ENCODE results near the gene MRPS17. TPM values are rescaled to one million over a fixed set of nuclear protein-coding genes. Genes with fewer than 3 reads are reported as not detected.
A peak's percentile ranks its signal among the peaks of the same experiment; 100 is the strongest.

MRPS17 gene
- total RNA-seq, 1 donor from 2014 or later: 13.4 TPM

- peaks cover 10% of the 10 kb centered on the region for H3K4me1 Mint-ChIP-seq (ENCODE audit: low read depth, unreplicated experiment)
- H3K36me3 Mint-ChIP-seq (ENCODE audit: unreplicated experiment): peaks cover 7% of the 10 kb centered on the region
- peaks cover 18% of the 10 kb centered on the region for H3K27me3 Mint-ChIP-seq (ENCODE audit: unreplicated experiment)
Observed at GRCh38 chr7:55964261-55965099, 12.8 kb downstream of the MRPS17 start, which contains the start of gene NIPSNAP2. Gene NIPSNAP2 (plus strand): TSS chr7:55964585. CDS start chr7:55964610, 25 bp downstream.

DNA sequence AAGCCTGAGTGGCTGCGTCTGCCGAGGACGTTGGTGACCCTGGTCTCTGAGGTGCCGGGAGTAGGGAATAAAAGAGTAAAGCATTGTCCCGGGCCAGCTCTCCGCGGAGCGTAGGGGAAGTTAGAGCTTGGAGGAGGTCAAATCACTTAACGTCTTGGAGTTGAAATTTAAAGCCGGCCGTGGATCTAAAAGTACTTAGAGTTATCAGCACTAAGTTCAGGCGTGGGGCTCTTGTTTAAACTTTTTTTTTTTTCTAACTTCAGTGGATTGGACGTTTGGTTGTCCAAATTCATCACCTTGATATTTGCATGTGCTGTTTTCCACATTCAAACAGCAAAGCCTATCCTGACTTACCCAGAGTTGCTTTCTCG, 13.4 kb downstream of the MRPS17 start:
- H3K27me3 Mint-ChIP-seq (ENCODE audit: unreplicated experiment): peaks cover 18% of the 10 kb centered on the region
- peak overlapping the region; percentile 91 for H3K4me3 Mint-ChIP-seq (ENCODE audit: unreplicated experiment)
- DNase-seq: no peak
- peaks cover 7% of the 10 kb centered on the region for H3K36me3 Mint-ChIP-seq (ENCODE audit: unreplicated experiment)
- H3K9me3 Mint-ChIP-seq (ENCODE audit: unreplicated experiment): peaks cover 8% of the 10 kb centered on the region
- TF ChIP-seq, protein P1, sequence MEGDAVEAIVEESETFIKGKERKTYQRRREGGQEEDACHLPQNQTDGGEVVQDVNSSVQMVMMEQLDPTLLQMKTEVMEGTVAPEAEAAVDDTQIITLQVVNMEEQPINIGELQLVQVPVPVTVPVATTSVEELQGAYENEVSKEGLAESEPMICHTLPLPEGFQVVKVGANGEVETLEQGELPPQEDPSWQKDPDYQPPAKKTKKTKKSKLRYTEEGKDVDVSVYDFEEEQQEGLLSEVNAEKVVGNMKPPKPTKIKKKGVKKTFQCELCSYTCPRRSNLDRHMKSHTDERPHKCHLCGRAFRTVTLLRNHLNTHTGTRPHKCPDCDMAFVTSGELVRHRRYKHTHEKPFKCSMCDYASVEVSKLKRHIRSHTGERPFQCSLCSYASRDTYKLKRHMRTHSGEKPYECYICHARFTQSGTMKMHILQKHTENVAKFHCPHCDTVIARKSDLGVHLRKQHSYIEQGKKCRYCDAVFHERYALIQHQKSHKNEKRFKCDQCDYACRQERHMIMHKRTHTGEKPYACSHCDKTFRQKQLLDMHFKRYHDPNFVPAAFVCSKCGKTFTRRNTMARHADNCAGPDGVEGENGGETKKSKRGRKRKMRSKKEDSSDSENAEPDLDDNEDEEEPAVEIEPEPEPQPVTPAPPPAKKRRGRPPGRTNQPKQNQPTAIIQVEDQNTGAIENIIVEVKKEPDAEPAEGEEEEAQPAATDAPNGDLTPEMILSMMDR (IDR thresholded peaks at IDR 0.05; ENCODE audit: partially characterized antibody, unreplicated experiment): no peak
- peak overlapping the region; percentile 88 for H3K27ac Mint-ChIP-seq (ENCODE audit: unreplicated experiment)
- peaks cover 10% of the 10 kb centered on the region for H3K4me1 Mint-ChIP-seq (ENCODE audit: low read depth, unreplicated experiment)

More at GRCh38 chr7:55964261-55965099, 12.8 kb downstream of the MRPS17 start, which contains the start of gene NIPSNAP2:
- peak; percentile 79 for DNase-seq
- Mint-ChIP-seq H3K27ac (ENCODE audit: unreplicated experiment) (peak within 1 kb of the TSS; percentile 88), H3K4me3 (ENCODE audit: unreplicated experiment) (peak within 1 kb of the TSS; percentile 91), H3K9me3 (ENCODE audit: unreplicated experiment) (peaks cover 7% of the 10 kb centered on the region)
- TF ChIP-seq, protein P1 (IDR thresholded peaks at IDR 0.05; ENCODE audit: partially characterized antibody, unreplicated experiment): peak; percentile 67

DNA sequence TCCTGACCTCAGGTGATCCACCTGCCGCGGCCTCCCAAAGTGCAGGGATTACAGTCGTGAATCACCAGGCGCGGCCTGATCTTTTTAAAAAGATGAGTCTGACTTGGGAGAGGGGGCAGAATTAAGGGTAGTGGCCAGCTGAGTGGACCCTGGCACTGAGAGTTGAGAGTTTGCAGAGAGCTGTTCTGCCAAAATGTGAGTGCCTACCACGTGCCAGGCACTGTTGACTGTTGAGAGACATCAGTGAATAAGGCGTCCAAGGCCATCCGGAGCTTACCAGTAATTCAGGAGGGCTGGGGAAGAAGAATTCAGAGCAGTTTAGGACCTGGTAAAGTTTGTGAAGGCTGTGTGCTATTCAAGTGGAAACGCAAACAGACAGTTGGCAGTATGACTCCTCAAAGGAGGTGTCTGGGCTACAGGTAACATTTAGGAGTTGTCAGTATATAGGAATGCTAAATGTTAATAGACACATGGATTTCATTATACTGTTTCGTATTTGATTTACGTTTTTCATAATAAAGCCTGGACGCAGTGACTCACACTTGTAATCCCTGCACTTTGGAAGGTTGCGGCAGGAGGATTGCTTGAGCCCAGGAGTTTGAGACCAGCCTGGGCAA, 14.2 kb downstream of the MRPS17 start:
- H3K4me3 Mint-ChIP-seq (ENCODE audit: unreplicated experiment): peak overlapping the region; percentile 49
- peaks cover 10% of the 10 kb centered on the region for H3K4me1 Mint-ChIP-seq (ENCODE audit: low read depth, unreplicated experiment)
- peaks cover 7% of the 10 kb centered on the region for H3K36me3 Mint-ChIP-seq (ENCODE audit: unreplicated experiment)
- no peak overlapping the region for H3K27ac Mint-ChIP-seq (ENCODE audit: unreplicated experiment)
- TF ChIP-seq, protein P1 (IDR thresholded peaks at IDR 0.05; ENCODE audit: partially characterized antibody, unreplicated experiment): no peak
- H3K27me3 Mint-ChIP-seq (ENCODE audit: unreplicated experiment): peaks cover 18% of the 10 kb centered on the region
- peaks cover 8% of the 10 kb centered on the region for H3K9me3 Mint-ChIP-seq (ENCODE audit: unreplicated experiment)
- DNase-seq: no peak

GRCh38 chr7:55966851-55967250, 15.2 kb downstream of the MRPS17 start:
- Mint-ChIP-seq H3K4me1 (ENCODE audit: low read depth, unreplicated experiment) (peaks cover 10% of the 10 kb centered on the region), H3K9me3 (ENCODE audit: unreplicated experiment) (peaks cover 8% of the 10 kb centered on the region), H3K4me3 (ENCODE audit: unreplicated experiment) (peak overlapping the region; percentile 26), H3K27ac (ENCODE audit: unreplicated experiment) (peak overlapping the region; percentile 54), H3K27me3 (ENCODE audit: unreplicated experiment) (peaks cover 18% of the 10 kb centered on the region), H3K36me3 (ENCODE audit: unreplicated experiment) (peaks cover 7% of the 10 kb centered on the region)
- TF ChIP-seq, protein P1 (IDR thresholded peaks at IDR 0.05; ENCODE audit: partially characterized antibody, unreplicated experiment): no peak
- DNase-seq: peak; percentile 45

Data from glutamatergic neuron (in vitro differentiated cells).